IMR-90 (cell line): ENCODE measurements around the gene SRRM4. TPM values are rescaled to one million over a fixed set of nuclear protein-coding genes. Genes with fewer than 3 reads are reported as not detected.

Experiments used
- ATAC-seq: fragments of 200-7000 bp; cut with Tn5 transposase; 2 replicates; pipeline ENCODE4 v1.9.1; 2020; ENCODE audit warnings: low read depth, mild to moderate bottlenecking, moderate library complexity
- BruUV-seq: library from RNA; stranded (reverse); fragments of 400-500 nt; replicated peaks from 2 replicates; lab custom pipeline; 2021; lab: Mats Ljungman, UMichigan
- CTCF ChIA-PET: fragments of 300-600 bp; formaldehyde crosslinking; extraction: SDS; loops from one replicate; lab custom pipeline; 2021; ENCODE audit warnings: antibody characterized with exemption; lab: Yijun Ruan, JAX
- POLR2A ChIA-PET: fragments of 300-600 bp; sonication (Branson Sonifier 250); formaldehyde crosslinking; loops from one replicate; lab custom pipeline; 2022; ENCODE audit warnings: antibody characterized with exemption; ENCODE audit not compliant: unreplicated experiment; lab: Charles Lee
- DNase-seq: peaks from one replicate; pipeline ENCODE4 v3.0.0; 2013
- H2AFZ ChIP-seq: replicated peaks from 2 replicates; pipeline ENCODE3; 2013; ENCODE audit warnings: low read length, mild to moderate bottlenecking; ENCODE audit not compliant: poor library complexity
- H2AK5ac ChIP-seq: 2 replicates; pipeline ENCODE4 v1.6.1; 2013; ENCODE audit warnings: low read depth, low read length, inconsistent platforms
- H2AK9ac ChIP-seq: replicated peaks from 2 replicates; pipeline ENCODE3; 2013; ENCODE audit warnings: mild to moderate bottlenecking, low read depth, low read length, moderate library complexity; ENCODE audit not compliant: poor library complexity
- H2BK120ac ChIP-seq: 2 replicates; pipeline ENCODE4 v1.6.1; 2013; ENCODE audit warnings: low read depth, low read length, inconsistent platforms
- H2BK15ac ChIP-seq: 3 replicates; pipeline ENCODE4 v1.6.1; 2013; ENCODE audit warnings: low read depth, low read length, inconsistent platforms
- H2BK20ac ChIP-seq: 2 replicates; pipeline ENCODE4 v1.6.1; 2013; ENCODE audit warnings: low read depth, mild to moderate bottlenecking, inconsistent platforms, low read length, moderate library complexity
- H2BK5ac ChIP-seq: 2 replicates; pipeline ENCODE4 v1.6.1; 2013; ENCODE audit warnings: mild to moderate bottlenecking, low read depth, low read length, inconsistent platforms; ENCODE audit not compliant: poor library complexity, severe bottlenecking
- H3K14ac ChIP-seq: replicated peaks from 2 replicates; pipeline ENCODE4 v1.6.1; 2013; ENCODE audit warnings: low read depth, low read length, inconsistent platforms
- H3K18ac ChIP-seq: 2 replicates; pipeline ENCODE4 v1.6.1; 2013; ENCODE audit warnings: low read depth, low read length, control low read depth
- H3K23ac ChIP-seq: 2 replicates; pipeline ENCODE4 v1.6.1; 2013; ENCODE audit warnings: low read depth, low read length, inconsistent platforms
- H3K27ac ChIP-seq: 2 replicates; pipeline ENCODE4 v1.5.1; 2013; ENCODE audit warnings: mild to moderate bottlenecking, control low read depth, low read length; ENCODE audit not compliant: insufficient read depth
- H3K27me3 ChIP-seq: 2 replicates; pipeline ENCODE4 v1.6.1; 2013; ENCODE audit warnings: low read length; ENCODE audit not compliant: control insufficient read depth, insufficient read depth
- H3K36me3 ChIP-seq: 2 replicates; pipeline ENCODE4 v1.6.1; 2013; ENCODE audit warnings: low read length, mixed read lengths; ENCODE audit not compliant: control insufficient read depth, insufficient read depth
- H3K4ac ChIP-seq: 2 replicates; pipeline ENCODE4 v1.6.1; 2013; ENCODE audit warnings: low read depth, low read length, inconsistent platforms
- H3K4me1 ChIP-seq: 2 replicates; pipeline ENCODE4 v1.6.1; 2013; ENCODE audit warnings: low read length, mixed read lengths; ENCODE audit not compliant: control insufficient read depth, insufficient read depth
- H3K4me2 ChIP-seq: 2 replicates; pipeline ENCODE4 v1.6.1; 2013; ENCODE audit warnings: low read depth, mild to moderate bottlenecking, control low read depth, low read length, moderate library complexity
- H3K4me3 ChIP-seq: 2 replicates; pipeline ENCODE4 v1.5.1; 2013; ENCODE audit warnings: low read depth, mild to moderate bottlenecking, control low read depth, low read length, moderate library complexity; ENCODE audit not compliant: insufficient read depth
- H3K56ac ChIP-seq: 2 replicates; pipeline ENCODE4 v1.6.1; 2013; ENCODE audit warnings: low read length, inconsistent platforms; ENCODE audit not compliant: insufficient read depth; ENCODE audit errors: extremely low read depth
- H3K79me1 ChIP-seq, 2 experiments: 2 replicates each; pipeline ENCODE4 v1.6.1; 2013; ENCODE audit warnings: low read length in 2 of 2, inconsistent platforms in 1 of 2, low read depth in 1 of 2
- H3K9ac ChIP-seq: 2 replicates; pipeline ENCODE4 v1.6.1; 2013; ENCODE audit warnings: low read depth, low read length, control low read depth
- H3K9me1 ChIP-seq: 2 replicates; pipeline ENCODE4 v1.6.1; 2013; ENCODE audit warnings: low read length, inconsistent platforms; ENCODE audit not compliant: insufficient read depth
- H3K9me3 ChIP-seq: 2 replicates; pipeline ENCODE4 v1.6.1; 2013; ENCODE audit warnings: low read length; ENCODE audit not compliant: control insufficient read depth, insufficient read depth
- H4K20me1 ChIP-seq: 2 replicates; pipeline ENCODE4 v1.6.1; 2013; ENCODE audit warnings: low read length, inconsistent platforms; ENCODE audit not compliant: insufficient read depth
- H4K5ac ChIP-seq: 2 replicates; pipeline ENCODE4 v1.6.1; 2013; ENCODE audit warnings: mild to moderate bottlenecking, low read depth, low read length, control low read depth
- H4K8ac ChIP-seq, 2 experiments: 2 replicates each; pipeline ENCODE4 v1.6.1; 2013; ENCODE audit warnings: low read depth in 2 of 2, low read length in 2 of 2, control low read depth in 1 of 2, inconsistent platforms in 1 of 2
- H4K91ac ChIP-seq: 2 replicates; pipeline ENCODE4 v1.6.1; 2013; ENCODE audit warnings: low read depth, low read length, inconsistent platforms; ENCODE audit not compliant: insufficient read depth
- USF2 ChIP-seq: fragments of 150-350 bp; IDR thresholded peaks from 2 replicates; pipeline ENCODE4 v1.6.1; 2017; ENCODE audit warnings: mild to moderate bottlenecking, antibody characterized with exemption, low read length, low read depth
- WGBS, 2 experiments: methylation state at CpG; one replicate each; pipeline versions ENCODE4 v1.1.5 to v1.1.7; 2013; ENCODE audit warnings: missing lambda C conversion rate in 2 of 2; ENCODE audit not compliant: insufficient read length in 1 of 2; ENCODE audit errors: extremely low coverage in 2 of 2; 5-methylcytosine and 5-hydroxymethylcytosine counted together
- dilution Hi-C: fragments of 300-500 bp; cut with HindIII; formaldehyde crosslinking; loops from one replicate; pipeline ENCODE4 v1.14.3; 2018; ENCODE audit warnings: low sequenced_read_pairs; ENCODE audit not compliant: unreplicated experiment
- in situ Hi-C: fragments of 300-500 bp; cut with MboI; formaldehyde crosslinking; loops from 3 replicates; pipeline ENCODE4 v1.14.3; 2019; ENCODE audit warnings: low sequenced_read_pairs, inconsistent platforms, mixed read lengths
- intact Hi-C: fragments of 100-400 bp; cut with micrococcal nuclease; formaldehyde crosslinking; loops from 2 replicates; pipeline ENCODE4 v1.10.0; 2022
- polyA plus RNA-seq, 3 experiments: library from polyadenylated mRNA; depleted of rRNA; stranded (reverse); fragments of >200 nt; gene quantifications; 2 replicates each; pipeline ENCODE4 v1.2.3, GENCODE V29; 2012; ENCODE audit warnings: low replicate concordance in 1 of 3
- total RNA-seq: library from RNA; depleted of rRNA; stranded (reverse); fragments of >200 nt; gene quantifications from 2 replicates; pipeline ENCODE4 v1.2.3, GENCODE V29; 2012

The SRRM4 gene
- total and polyA plus RNA-seq, 2 of the 4 experiments (the other 2 are of a cell fraction), result not detected

GRCh38 chr12:119005085-119005484 is 23.7 kb downstream of the SRRM4 start:
- H4K5ac ChIP-seq, result no peak overlapping the region
- no peak for DNase-seq
- no peak overlapping the region for H2AFZ ChIP-seq
- H3K9me1 ChIP-seq, result no peaks in the 10 kb centered on the region
- no peaks in the 10 kb centered on the region for H3K79me1 ChIP-seq
- H2BK20ac ChIP-seq, result no peak overlapping the region
- H2BK5ac ChIP-seq, result no peak overlapping the region
- H3K23ac ChIP-seq, result no peak overlapping the region
- intact Hi-C loops, result no loop called here
- no CpG with 5 or more reads among the region's 5 CpGs for WGBS, 2 experiments
- no peak overlapping the region for H4K8ac ChIP-seq
- CTCF ChIA-PET, result no interaction called here
- H3K4me3 ChIP-seq, result no peak overlapping the region
- H3K4me2 ChIP-seq, result no peak overlapping the region
- no peaks in the 10 kb centered on the region for H3K27me3 ChIP-seq
- H3K56ac ChIP-seq, result no peak overlapping the region
- H3K27ac ChIP-seq, result no peak overlapping the region
- no peak overlapping the region for H3K4ac ChIP-seq
- no peak for ATAC-seq
- H3K9me3 ChIP-seq, result peaks cover 11% of the 10 kb centered on the region; the same call in 1 of the 2 replicates
- no peak for TF ChIP-seq USF2
- H3K14ac ChIP-seq, result no peak overlapping the region
- BruUV-seq, result no TSS peak
- H2BK120ac ChIP-seq, result no peak overlapping the region
- H4K20me1 ChIP-seq, result no peaks in the 10 kb centered on the region
- H3K4me1 ChIP-seq, result no peaks in the 10 kb centered on the region
- H2BK15ac ChIP-seq, result no peak overlapping the region
- dilution Hi-C loops, result no loop called here
- no peak overlapping the region for H3K18ac ChIP-seq
- no peak overlapping the region for H2AK9ac ChIP-seq
- no peak overlapping the region for H2AK5ac ChIP-seq
- H4K91ac ChIP-seq, result no peak overlapping the region
- H3K9ac ChIP-seq, result no peak overlapping the region
- POLR2A ChIA-PET, result no interaction called here
- in situ Hi-C loops, result no loop called here
- H3K36me3 ChIP-seq, result no peaks in the 10 kb centered on the region
